WTC11 (cell line): ENCODE measurements around the gene ANKMY2. TPM values are rescaled to one million over a fixed set of nuclear protein-coding genes. Genes with fewer than 3 reads are reported as not detected.
A peak's percentile ranks its signal among the peaks of the same experiment; 100 is the strongest.

Experiments used
- ATAC-seq: fragments of 200-7000 bp; cut with Tn5 transposase; 2 replicates; pipeline ENCODE4 v1.10.0; 2021; ENCODE audit warnings: mild to moderate bottlenecking, moderate library complexity
- CTCF ChIA-PET: fragments of 300-600 bp; sonication (Branson Sonifier 250); formaldehyde crosslinking; loops from one replicate; lab custom pipeline; 2021; ENCODE audit warnings: antibody characterized with exemption; lab: Charles Lee
- POLR2A ChIA-PET: fragments of 350-600 bp; sonication (Branson Sonifier 250); formaldehyde crosslinking; loops from one replicate; lab custom pipeline; 2021; ENCODE audit warnings: antibody characterized with exemption; lab: Charles Lee
- DNase-seq: peaks from one replicate; pipeline ENCODE4 v3.0.0; 2021; ENCODE audit warnings: low spot score
- H3K27ac Mint-ChIP-seq: 2 replicates; pipeline ENCODE4 v1.8.0; 2021; ENCODE audit warnings: mixed read lengths
- H3K27me3 Mint-ChIP-seq: 2 replicates; pipeline ENCODE4 v1.8.0; 2021; ENCODE audit warnings: low read depth, mild to moderate bottlenecking, moderate library complexity, mixed read lengths
- H3K36me3 Mint-ChIP-seq: 2 replicates; pipeline ENCODE4 v1.8.0; 2021; ENCODE audit warnings: mixed read lengths
- H3K4me1 Mint-ChIP-seq: 2 replicates; pipeline ENCODE4 v1.8.0; 2022; ENCODE audit warnings: mixed read lengths
- H3K4me3 Mint-ChIP-seq: 2 replicates; pipeline ENCODE4 v1.8.0; 2021; ENCODE audit warnings: mild to moderate bottlenecking, moderate library complexity, mixed read lengths
- H3K9me3 Mint-ChIP-seq: 2 replicates; pipeline ENCODE4 v1.8.0; 2021; ENCODE audit warnings: mixed read lengths
- CBFB ChIP-seq: sonication (generic); formaldehyde crosslinking; IDR thresholded peaks from 2 replicates; pipeline ENCODE4 v1.8.1; 2022; ENCODE audit warnings: mild to moderate bottlenecking, low read depth, missing genetic modification reagents
- ESRRA ChIP-seq: sonication (generic); formaldehyde crosslinking; IDR thresholded peaks from 2 replicates; pipeline ENCODE4 v1.8.1; 2022; ENCODE audit warnings: mild to moderate bottlenecking, missing genetic modification reagents, borderline replicate concordance
- FOXP1 ChIP-seq: sonication (generic); formaldehyde crosslinking; IDR thresholded peaks from 2 replicates; pipeline ENCODE4 v1.8.0; 2022; ENCODE audit warnings: missing genetic modification reagents, mild to moderate bottlenecking, moderate library complexity, borderline replicate concordance
- GTF2I ChIP-seq: fragments of 250-450 bp; sonication (Bioruptor Pico); conservative IDR thresholded peaks from 2 replicates; pipeline ENCODE4 v1.4.0; 2021; ENCODE audit warnings: mild to moderate bottlenecking
- KAT7 ChIP-seq: sonication (generic); formaldehyde crosslinking; IDR thresholded peaks from 2 replicates; pipeline ENCODE4 v1.8.1; 2023; ENCODE audit warnings: missing genetic modification reagents, mild to moderate bottlenecking, borderline replicate concordance
- MAX ChIP-seq: sonication (generic); formaldehyde crosslinking; IDR thresholded peaks from 2 replicates; pipeline ENCODE4 v1.8.0; 2022; ENCODE audit warnings: mild to moderate bottlenecking, missing genetic modification reagents
- MXD4 ChIP-seq: fragments of 250-450 bp; sonication (Bioruptor Pico); IDR thresholded peaks from 2 replicates; pipeline ENCODE4 v1.8.0; 2021; ENCODE audit warnings: mild to moderate bottlenecking, moderate library complexity, borderline replicate concordance
- MYBL2 ChIP-seq: sonication (generic); formaldehyde crosslinking; IDR thresholded peaks from 2 replicates; pipeline ENCODE4 v1.8.1; 2023; ENCODE audit warnings: mild to moderate bottlenecking, moderate library complexity, missing genetic modification reagents
- NFATC4 ChIP-seq: fragments of 250-450 bp; sonication (Bioruptor Pico); IDR thresholded peaks from 2 replicates; pipeline ENCODE4 v1.9.0; 2021; ENCODE audit warnings: mild to moderate bottlenecking
- NFE2L1 ChIP-seq: sonication (generic); formaldehyde crosslinking; IDR thresholded peaks from 2 replicates; pipeline ENCODE4 v1.8.1; 2023; ENCODE audit warnings: missing genetic modification reagents
- NR1H2 ChIP-seq: sonication (generic); formaldehyde crosslinking; IDR thresholded peaks from 2 replicates; pipeline ENCODE4 v1.9.0; 2021; ENCODE audit warnings: mild to moderate bottlenecking, moderate library complexity, missing genetic modification reagents
- SMAD3 ChIP-seq: sonication (generic); formaldehyde crosslinking; IDR thresholded peaks from 2 replicates; pipeline ENCODE4 v1.8.0; 2022; ENCODE audit warnings: missing genetic modification reagents, mild to moderate bottlenecking, borderline replicate concordance
- SMAD4 ChIP-seq: sonication (generic); formaldehyde crosslinking; IDR thresholded peaks from 2 replicates; pipeline ENCODE4 v1.8.0; 2022; ENCODE audit warnings: mild to moderate bottlenecking, missing genetic modification reagents
- TCF7 ChIP-seq: sonication (generic); formaldehyde crosslinking; IDR thresholded peaks from 2 replicates; pipeline ENCODE4 v1.8.0; 2022; ENCODE audit warnings: mild to moderate bottlenecking, low read depth, missing genetic modification reagents, moderate library complexity
- TP53 ChIP-seq: sonication (generic); formaldehyde crosslinking; IDR thresholded peaks from 2 replicates; pipeline ENCODE4 v1.8.1; 2023; ENCODE audit warnings: mild to moderate bottlenecking, missing genetic modification reagents
- ZNF232 ChIP-seq: sonication (generic); formaldehyde crosslinking; IDR thresholded peaks from 2 replicates; pipeline ENCODE4 v1.8.0; 2022; ENCODE audit warnings: mild to moderate bottlenecking, missing genetic modification reagents
- ZNF396 ChIP-seq: fragments of 250-450 bp; sonication (Bioruptor Pico); IDR thresholded peaks from 2 replicates; pipeline ENCODE4 v1.8.0; 2021; ENCODE audit warnings: mild to moderate bottlenecking, moderate library complexity, borderline replicate concordance
- ZNF512 ChIP-seq: sonication (generic); formaldehyde crosslinking; IDR thresholded peaks from 2 replicates; pipeline ENCODE4 v1.8.1; 2022; ENCODE audit warnings: missing genetic modification reagents, borderline replicate concordance
- ZNF671 ChIP-seq: fragments of 250-450 bp; sonication (Bioruptor Pico); IDR thresholded peaks from 2 replicates; pipeline ENCODE4 v1.8.0; 2021; ENCODE audit warnings: mild to moderate bottlenecking
- total RNA-seq: library from RNA; stranded (reverse); gene quantifications from 3 replicates; pipeline ENCODE4 v1.2.3, GENCODE V29; 2021
- TF ChIP-seq, protein P1 (sequence below): fragments of 250-450 bp; sonication (Bioruptor Pico); IDR thresholded peaks from 2 replicates; pipeline ENCODE4 v1.9.0; 2021; ENCODE audit warnings: mild to moderate bottlenecking
- TF ChIP-seq, protein P2 (sequence below): fragments of 250-450 bp; sonication (Bioruptor Pico); IDR thresholded peaks from 2 replicates; pipeline ENCODE4 v2.1.2; 2022; ENCODE audit warnings: mild to moderate bottlenecking, moderate library complexity
- TF ChIP-seq, protein P3 (sequence below): fragments of 250-450 bp; sonication (Bioruptor Pico); IDR thresholded peaks from 2 replicates; pipeline ENCODE4 v1.9.0; 2021; ENCODE audit warnings: mild to moderate bottlenecking, borderline replicate concordance

Gene ANKMY2
- total RNA-seq, 1 experiment from 2014 or later: 13.6 TPM

DNA sequence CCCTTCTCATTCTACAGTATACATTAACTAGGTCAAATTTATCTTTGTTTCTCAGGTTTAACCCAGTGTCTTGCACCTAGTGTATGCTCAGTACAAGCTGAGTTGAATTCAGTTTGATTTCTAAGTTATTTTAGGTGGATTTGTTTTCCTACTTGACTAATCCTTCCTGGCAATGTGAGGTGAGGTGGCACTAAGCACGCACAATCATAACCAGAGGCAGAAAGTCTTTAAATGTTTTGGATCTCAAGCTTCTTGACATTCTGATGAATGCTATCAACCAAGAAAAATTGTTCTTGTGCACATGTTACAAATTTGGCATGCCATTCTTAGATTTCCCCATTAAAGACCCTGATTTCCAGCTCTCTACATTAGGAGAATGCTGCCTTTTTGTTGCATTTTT lies 3.6 kb upstream of the ANKMY2 start:
- peaks cover 61% of the 10 kb centered on the region for H3K4me1 Mint-ChIP-seq
- peak overlapping the region; percentile 99; the same call in 1 of the 2 replicates for H3K4me3 Mint-ChIP-seq
- no peak for DNase-seq
- no peaks in the 10 kb centered on the region; the same call in none of the 2 replicates for H3K27me3 Mint-ChIP-seq
- H3K36me3 Mint-ChIP-seq: no peaks in the 10 kb centered on the region
- H3K9me3 Mint-ChIP-seq: no peaks in the 10 kb centered on the region
- CTCF ChIA-PET: no interaction called here
- ATAC-seq: no peak
- POLR2A ChIA-PET: no interaction called here
- H3K27ac Mint-ChIP-seq: no peak overlapping the region
- TF ChIP-seq, protein P1, sequence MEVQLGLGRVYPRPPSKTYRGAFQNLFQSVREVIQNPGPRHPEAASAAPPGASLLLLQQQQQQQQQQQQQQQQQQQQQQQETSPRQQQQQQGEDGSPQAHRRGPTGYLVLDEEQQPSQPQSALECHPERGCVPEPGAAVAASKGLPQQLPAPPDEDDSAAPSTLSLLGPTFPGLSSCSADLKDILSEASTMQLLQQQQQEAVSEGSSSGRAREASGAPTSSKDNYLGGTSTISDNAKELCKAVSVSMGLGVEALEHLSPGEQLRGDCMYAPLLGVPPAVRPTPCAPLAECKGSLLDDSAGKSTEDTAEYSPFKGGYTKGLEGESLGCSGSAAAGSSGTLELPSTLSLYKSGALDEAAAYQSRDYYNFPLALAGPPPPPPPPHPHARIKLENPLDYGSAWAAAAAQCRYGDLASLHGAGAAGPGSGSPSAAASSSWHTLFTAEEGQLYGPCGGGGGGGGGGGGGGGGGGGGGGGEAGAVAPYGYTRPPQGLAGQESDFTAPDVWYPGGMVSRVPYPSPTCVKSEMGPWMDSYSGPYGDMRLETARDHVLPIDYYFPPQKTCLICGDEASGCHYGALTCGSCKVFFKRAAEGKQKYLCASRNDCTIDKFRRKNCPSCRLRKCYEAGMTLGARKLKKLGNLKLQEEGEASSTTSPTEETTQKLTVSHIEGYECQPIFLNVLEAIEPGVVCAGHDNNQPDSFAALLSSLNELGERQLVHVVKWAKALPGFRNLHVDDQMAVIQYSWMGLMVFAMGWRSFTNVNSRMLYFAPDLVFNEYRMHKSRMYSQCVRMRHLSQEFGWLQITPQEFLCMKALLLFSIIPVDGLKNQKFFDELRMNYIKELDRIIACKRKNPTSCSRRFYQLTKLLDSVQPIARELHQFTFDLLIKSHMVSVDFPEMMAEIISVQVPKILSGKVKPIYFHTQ (CRISPR knock-in tag): no peak
- no peak for TF ChIP-seq TCF7 (CRISPR knock-in tag)
- no peak for TF ChIP-seq FOXP1
- no peak for TF ChIP-seq NR1H2 (CRISPR knock-in tag)
- no peak for TF ChIP-seq GTF2I (CRISPR knock-in tag)
- no peak for TF ChIP-seq MAX (CRISPR knock-in tag)
- no peak for TF ChIP-seq MYBL2
- TF ChIP-seq CBFB (CRISPR knock-in tag): no peak
- no peak for TF ChIP-seq ZNF232 (CRISPR knock-in tag)
- no peak for TF ChIP-seq SMAD4 (CRISPR knock-in tag)
- TF ChIP-seq ZNF396 (CRISPR knock-in tag): no peak
- TF ChIP-seq SMAD3: no peak
- no peak for TF ChIP-seq NFATC4 (CRISPR knock-in tag)
- TF ChIP-seq ZNF671 (CRISPR knock-in tag): no peak
- TF ChIP-seq NFE2L1 (CRISPR knock-in tag): no peak
- TF ChIP-seq, protein P2, sequence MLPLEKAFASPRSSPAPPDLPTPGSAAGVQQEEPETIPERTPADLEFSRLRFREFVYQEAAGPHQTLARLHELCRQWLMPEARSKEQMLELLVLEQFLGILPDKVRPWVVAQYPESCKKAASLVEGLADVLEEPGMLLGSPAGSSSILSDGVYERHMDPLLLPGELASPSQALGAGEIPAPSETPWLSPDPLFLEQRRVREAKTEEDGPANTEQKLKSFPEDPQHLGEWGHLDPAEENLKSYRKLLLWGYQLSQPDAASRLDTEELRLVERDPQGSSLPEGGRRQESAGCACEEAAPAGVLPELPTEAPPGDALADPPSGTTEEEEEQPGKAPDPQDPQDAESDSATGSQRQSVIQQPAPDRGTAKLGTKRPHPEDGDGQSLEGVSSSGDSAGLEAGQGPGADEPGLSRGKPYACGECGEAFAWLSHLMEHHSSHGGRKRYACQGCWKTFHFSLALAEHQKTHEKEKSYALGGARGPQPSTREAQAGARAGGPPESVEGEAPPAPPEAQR: no peak
- no peak for TF ChIP-seq TP53 (CRISPR knock-in tag)
- TF ChIP-seq, protein P3, sequence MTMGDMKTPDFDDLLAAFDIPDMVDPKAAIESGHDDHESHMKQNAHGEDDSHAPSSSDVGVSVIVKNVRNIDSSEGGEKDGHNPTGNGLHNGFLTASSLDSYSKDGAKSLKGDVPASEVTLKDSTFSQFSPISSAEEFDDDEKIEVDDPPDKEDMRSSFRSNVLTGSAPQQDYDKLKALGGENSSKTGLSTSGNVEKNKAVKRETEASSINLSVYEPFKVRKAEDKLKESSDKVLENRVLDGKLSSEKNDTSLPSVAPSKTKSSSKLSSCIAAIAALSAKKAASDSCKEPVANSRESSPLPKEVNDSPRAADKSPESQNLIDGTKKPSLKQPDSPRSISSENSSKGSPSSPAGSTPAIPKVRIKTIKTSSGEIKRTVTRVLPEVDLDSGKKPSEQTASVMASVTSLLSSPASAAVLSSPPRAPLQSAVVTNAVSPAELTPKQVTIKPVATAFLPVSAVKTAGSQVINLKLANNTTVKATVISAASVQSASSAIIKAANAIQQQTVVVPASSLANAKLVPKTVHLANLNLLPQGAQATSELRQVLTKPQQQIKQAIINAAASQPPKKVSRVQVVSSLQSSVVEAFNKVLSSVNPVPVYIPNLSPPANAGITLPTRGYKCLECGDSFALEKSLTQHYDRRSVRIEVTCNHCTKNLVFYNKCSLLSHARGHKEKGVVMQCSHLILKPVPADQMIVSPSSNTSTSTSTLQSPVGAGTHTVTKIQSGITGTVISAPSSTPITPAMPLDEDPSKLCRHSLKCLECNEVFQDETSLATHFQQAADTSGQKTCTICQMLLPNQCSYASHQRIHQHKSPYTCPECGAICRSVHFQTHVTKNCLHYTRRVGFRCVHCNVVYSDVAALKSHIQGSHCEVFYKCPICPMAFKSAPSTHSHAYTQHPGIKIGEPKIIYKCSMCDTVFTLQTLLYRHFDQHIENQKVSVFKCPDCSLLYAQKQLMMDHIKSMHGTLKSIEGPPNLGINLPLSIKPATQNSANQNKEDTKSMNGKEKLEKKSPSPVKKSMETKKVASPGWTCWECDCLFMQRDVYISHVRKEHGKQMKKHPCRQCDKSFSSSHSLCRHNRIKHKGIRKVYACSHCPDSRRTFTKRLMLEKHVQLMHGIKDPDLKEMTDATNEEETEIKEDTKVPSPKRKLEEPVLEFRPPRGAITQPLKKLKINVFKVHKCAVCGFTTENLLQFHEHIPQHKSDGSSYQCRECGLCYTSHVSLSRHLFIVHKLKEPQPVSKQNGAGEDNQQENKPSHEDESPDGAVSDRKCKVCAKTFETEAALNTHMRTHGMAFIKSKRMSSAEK (CRISPR knock-in tag): no peak
- no peak for TF ChIP-seq ESRRA

- no peaks in the 10 kb centered on the region for H3K36me3 Mint-ChIP-seq
- peak overlapping the region; percentile 99 for H3K4me3 Mint-ChIP-seq
- ChIA-PET CTCF (no interaction called here), POLR2A (no interaction called here)
- peaks cover 3% of the 10 kb centered on the region for H3K27me3 Mint-ChIP-seq
- no peak for TF ChIP-seq KAT7 (CRISPR knock-in tag)
- no peak for TF ChIP-seq ZNF396 (CRISPR knock-in tag)
- TF ChIP-seq ZNF512 (CRISPR knock-in tag): no peak
- no peak for TF ChIP-seq MXD4
- ATAC-seq (peak; percentile 21), DNase-seq (no peak)
- H3K27ac Mint-ChIP-seq: peak overlapping the region; percentile 21
- H3K4me1 Mint-ChIP-seq: peaks cover 66% of the 10 kb centered on the region
- no peaks in the 10 kb centered on the region for H3K9me3 Mint-ChIP-seq
These were observed 3.0 kb upstream of the ANKMY2 start for GRCh38 chr7:16648551-16648950.
